GM21528 (cell line): ENCODE results near the gene SP140L.
"Not testable (repeated sequence)": the region's sequence is repeated elsewhere in the genome, so short reads cannot be mapped to it uniquely, and the experiment has no call there.

Experiments used
- ATAC-seq: cut with Tn5 transposase; IDR thresholded peaks from one replicate; pipeline ENCODE4 v1.9.1; 2021; ENCODE audit warnings: mild to moderate bottlenecking, moderate library complexity; ENCODE audit not compliant: unreplicated experiment, low FRiP score

SP140L gene

DNA sequence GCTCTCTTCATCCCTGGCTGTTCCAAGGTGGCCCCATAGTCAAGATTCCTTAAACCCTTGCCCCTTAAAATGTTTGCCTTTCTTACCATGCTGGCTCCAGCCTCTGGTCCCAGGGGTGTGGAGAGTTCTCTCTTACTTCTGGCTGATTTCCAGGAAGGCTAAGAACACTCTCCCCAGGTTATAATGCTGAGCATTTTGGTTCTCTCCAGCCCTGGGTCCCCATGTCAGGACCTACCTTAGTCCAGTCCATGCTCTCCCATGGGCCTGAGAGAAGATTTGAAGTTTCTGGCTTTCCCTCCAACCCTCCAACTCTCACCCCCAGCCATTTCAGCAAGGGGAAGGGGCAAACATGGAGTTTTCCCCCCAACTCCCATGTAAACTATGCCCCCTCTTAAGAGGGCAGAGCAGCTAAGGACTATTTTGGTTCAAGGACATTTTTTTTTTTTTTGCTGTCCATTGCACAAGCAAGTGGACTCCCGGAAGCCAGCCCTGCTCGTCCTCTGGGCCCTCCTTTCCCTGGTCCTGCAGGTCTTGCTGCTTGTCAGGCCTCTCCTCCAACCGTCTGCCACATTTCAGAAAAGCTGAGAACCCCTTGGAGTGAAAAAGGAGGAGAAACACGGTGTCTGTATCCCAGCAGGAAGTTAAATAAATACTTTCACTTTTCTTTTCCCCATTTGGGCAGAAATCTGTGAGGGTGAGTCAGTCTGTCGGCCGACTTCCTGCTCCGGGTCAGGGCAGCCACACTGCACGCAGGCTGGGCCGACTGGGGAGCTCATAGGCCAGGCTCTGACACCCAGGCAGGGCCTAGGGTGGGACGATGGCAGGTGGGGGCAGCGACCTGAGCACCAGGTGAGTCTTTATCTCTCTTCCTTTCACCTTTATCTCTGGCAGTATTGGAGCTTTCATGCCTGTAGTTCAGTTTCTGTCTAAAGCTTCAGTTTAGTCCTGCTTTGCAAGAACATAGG, at the start of gene SP140L:
TSS of gene SP140L (plus strand) at position 741 of the 965 bp plus-strand sequence. CDS start at position 818, 77 bp downstream.
- ATAC-seq = peak; percentile 89

DNA sequence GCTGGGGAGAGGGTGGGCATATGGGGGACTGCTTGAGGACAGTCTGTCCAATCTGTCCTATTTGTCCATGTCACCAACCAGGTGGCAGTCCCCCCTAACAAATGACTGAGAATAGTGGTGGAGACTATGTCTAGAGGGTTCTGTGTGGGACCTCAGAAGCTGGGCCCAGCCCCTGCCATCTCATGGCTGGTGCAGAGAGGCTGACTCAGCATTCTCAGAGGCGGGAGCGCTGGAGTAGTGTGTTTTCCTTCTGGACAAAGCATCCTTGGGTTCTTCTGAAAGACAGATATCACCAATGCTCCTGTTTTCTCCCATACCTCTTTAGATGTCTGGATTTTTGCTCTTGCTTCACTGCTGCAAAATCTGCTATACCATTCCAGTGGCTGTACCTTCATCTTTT, 44.1 kb upstream of the SP140L start:
- no peak for ATAC-seq

DNA sequence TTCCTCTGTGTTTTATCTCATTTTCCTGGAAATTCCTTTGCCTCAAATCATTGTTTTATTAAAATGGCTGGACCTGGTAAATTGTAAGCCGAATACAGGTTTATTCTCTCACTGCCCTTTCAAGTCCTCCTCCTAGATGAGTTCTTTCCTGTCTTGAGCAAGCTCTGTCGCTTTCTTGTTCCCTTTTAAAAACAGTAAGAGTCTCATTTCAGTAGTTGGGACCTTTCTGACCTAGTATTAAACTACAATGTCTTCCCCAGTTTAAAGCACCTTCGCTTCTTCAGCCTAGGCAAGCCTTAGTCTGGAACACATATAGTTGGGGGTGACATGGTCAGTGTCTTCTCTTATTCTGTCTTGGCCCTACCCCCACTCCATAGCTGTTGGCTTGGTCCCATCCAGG, 40.9 kb upstream of the SP140L start:
- no peak for ATAC-seq

DNA sequence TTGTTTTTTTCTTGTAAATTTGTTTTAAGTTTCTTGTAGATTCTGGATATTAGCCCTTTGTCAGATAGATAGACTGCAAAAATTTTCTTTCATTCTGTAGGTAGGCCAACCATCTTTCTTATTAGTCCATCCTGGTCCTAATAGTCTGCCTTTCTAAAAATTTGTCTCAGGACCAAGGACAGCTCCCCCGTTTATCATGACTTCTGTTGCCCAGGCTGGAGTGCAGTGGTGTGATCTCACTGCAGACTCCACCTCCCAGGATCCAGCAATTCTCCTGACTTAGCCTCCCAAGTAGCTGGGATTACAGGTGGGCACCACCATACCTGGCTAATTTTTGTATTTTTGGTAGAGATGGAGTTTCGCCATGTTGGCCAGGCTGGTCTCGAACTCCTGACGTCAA, 37.7 kb upstream of the SP140L start:
- not testable (repeated sequence) for ATAC-seq

DNA sequence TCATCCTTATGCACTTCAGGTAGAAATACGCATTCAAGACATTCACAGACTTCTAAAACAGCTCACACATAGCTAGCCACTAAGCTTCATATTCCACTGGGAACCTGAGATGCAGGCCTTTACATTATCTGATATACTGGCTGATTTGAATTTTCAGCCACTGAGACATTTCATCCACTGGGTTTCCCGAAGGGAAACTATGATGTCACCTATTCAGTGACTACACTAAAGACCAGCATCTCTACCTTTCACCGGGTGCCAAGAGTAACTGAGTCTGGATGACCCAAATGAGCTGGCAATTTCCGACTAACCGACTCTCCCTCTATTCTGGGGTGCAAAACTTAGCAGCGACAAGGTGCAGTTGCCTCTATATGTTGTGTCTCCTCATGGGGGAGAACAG, 31.8 kb upstream of the SP140L start:
- ATAC-seq = no peak

DNA sequence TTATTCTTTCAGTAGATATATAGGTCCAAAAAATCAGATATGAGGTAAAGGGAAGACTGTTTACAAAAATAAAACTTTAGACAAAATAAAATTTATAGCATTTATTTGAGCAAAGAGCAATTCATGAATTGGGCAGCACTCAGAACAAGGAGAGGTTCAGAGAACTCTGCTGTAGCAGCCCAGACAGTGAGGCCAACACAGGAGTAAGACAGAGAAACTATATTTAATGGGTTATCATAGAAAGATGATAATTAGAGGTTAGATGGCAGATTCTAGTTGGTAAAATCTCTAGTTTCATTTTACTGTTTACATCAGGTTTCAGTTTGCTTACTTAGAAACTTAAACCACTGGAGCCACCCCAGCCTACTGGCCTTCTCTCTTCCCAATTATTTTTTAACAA, 30.1 kb upstream of the SP140L start:
- ATAC-seq = no peak

DNA sequence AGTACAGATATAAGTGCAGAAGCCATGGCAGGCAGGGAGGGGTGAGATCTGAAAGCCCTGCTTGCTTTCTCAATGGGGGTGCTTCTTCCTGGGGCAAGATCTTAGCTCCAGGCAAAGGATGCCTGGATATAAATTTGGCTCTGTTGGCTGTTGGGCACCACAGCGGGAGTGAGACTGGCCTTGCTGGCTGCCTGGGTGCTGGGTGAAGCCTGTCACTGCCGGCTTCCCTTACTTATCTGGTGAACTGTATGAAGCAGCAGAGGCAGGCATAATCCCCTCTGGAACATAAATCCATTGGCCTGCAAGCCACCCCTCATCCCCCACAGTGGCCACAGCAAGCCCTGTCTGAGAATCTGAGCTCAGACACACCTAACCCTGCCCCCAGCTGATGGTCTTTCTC, 27.4 kb upstream of the SP140L start:
- ATAC-seq = no peak

DNA sequence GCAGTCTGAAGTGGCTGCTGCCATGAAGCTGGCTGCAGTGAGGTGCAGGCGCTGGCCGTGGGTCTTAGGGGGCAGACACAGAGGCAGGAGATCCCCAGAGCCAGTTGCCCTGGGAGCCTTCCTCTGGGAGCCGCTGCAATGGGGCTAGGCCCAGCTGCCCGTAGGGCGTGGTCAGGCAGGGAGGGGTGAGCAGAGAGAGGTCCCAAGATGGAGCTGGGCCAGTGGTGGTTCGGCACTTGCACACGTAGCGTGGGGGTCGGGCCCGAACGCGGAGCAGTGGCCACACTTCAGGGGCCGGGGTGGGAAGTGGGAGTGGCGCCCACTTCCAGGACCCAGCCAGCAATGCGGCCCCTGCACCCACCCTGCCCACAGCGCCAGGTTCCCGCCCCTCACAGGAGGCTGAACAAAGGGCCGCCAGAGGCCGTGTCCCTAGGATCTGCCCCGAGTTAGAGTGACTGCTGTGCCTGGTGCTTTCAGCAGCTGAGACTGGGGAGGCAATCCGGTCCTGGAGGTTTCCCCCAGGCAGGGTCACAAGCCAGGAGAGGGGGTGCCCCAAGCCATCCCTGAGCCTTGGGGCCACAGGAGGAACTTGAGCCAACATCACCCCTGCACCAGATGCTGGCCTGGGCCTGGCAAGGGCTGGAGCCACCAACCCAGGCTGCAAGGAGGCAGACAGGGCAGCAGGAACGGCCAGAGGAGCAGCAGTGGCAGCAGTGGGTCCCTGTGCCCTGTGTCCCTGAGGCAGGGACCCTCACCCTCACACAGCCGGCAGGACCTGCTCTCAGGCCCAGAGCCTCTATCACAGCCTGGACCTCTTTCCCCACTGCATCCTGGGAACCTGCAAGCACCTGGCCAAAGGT, 21.3 kb upstream of the SP140L start:
- ATAC-seq = no peak

DNA sequence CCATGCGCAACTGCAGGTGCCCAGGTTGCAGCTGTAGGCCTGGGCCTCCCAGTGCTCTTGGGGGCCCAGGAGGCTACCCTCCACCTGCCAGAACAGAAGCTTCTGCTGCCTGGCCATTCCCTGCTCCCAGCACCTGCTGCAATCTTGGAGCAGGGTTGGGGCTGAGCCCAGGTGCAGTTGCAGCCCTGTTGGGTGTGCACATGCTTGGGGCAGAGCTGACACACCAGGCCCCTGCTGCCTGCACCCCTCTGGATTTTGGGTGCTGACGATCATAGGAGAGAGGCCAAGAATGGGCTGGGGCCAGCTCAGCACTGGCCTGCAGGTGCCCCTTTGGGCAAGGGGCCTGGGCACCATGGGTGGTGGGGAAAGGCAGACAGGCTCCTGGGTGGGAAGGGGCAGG, 20.5 kb upstream of the SP140L start:
- ATAC-seq = no peak

DNA sequence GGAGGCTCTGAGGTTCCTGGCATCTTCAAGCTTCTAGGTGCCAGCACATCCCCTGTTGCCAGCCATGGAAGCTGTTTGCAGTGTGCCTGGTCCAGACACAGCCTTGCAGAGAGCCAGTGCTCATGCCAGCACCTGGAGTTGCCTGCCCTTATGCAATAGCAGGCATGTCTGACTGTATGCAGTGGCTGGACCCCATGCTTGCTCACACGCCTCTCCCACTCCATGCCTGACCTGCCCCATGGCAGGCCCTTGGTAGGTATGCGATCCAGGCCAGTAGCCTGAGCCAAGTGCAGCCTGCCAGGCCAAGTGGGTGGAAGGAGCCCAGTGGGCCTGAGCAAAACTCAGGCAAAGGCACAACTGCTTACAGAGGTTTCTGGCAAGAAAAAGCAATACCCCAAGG, 19.5 kb upstream of the SP140L start:
- ATAC-seq = no peak

DNA sequence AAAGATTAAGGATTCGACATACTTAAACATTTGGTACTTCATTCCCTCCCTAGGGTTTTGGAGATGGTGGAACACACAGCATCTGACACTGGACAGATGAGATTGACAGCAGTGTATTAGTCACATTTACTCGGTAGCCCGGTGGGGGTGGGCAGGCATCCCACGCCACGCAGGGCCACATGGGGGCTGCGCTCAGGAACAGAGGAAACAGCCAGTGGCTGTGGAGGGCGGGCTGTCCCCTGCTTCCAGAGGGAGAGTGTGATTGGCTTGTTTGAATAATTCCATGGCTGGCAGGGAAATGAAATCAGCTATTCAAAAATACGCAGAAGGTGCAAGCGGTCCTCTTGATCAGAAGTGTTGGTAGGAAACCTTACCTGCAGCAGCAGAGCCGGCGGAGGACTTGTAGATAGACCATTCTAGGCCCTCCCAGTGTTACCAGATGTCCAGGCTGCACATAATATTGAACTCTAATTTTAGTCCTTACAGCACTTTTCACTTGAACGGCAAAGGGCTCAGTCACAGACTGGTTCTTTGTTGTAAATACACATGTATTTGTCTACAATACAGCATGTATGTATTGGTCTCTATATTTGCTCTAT, 18.5 kb upstream of the SP140L start:
- ATAC-seq = no peak

DNA sequence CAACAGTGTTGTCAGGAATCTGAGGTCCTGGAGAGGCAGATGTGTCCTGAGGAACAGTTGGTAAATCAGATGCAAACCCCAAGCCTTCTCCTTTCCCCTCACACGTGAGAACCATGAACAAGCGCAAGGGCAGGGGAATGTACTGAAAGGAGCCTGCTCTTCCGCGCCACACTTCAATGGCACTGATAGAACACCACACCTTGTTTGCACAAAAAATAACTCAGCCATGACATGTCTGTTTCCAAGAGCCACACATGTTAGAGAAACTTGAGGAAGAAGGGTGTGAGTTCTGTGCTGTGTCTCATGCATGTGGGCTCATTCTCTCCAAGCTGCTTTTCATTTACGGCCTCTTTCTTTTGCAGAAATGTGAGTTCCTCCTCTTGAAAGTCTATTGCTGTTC, 16.2 kb upstream of the SP140L start:
- ATAC-seq = not testable (repeated sequence)

DNA sequence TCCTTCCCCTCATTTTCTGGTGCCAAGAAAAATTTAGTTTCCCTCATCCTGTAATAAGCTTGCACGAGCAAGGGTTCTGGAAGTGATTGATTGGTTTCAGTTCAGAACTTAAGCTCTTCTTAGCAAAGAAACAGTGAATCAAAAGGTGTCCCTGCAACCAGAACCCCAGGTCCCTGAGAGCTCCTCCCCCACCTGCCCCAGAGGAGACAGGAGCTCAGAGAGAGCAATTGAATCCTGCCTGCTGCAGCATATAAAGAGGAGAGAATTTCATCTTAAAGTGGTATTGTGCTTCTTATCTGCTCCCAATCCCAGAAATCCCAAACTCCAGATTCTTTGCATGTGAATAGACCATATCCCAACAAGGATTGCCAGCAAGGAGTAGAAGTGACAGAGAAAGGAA, 15.4 kb upstream of the SP140L start:
- ATAC-seq = not testable (repeated sequence)

DNA sequence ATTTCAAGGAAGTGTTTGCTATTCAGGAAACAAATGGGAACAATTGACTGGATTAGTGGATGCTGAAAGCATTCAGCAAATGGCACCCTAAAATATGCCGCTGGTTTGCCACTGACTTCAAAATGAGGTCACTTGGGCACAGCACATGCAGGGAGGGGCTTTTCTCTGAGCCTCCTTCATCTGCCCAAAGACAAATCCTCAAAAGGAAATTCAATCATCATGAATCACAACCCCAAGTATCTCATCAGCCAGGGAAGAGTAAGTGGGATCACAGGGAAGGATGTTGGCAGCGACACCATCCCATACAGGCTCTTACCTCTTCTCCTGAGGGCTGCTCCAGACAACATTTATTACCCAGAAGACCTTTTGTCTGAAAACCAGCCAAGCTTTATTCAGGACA, 14.4 kb upstream of the SP140L start:
- no peak for ATAC-seq

DNA sequence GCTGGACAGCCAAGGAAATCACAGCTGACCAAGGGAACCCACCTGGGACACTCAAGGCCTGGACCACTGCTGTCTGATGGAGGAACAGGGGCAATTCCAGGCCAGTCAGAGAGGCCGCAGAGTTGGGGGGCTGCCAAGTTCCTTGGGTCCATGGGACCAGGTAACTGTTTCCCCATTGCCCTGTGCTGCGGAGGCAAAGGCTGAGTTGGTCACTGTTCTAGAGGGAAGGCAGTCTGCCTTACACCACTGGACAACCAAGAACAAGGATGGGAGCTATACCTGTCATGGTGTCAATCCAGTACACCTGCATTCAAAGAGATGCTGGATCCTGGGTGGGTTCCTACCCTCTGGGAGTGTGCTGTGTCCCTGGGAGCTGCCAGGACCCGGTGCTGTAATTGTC, 9.6 kb upstream of the SP140L start:
- ATAC-seq = no peak

DNA sequence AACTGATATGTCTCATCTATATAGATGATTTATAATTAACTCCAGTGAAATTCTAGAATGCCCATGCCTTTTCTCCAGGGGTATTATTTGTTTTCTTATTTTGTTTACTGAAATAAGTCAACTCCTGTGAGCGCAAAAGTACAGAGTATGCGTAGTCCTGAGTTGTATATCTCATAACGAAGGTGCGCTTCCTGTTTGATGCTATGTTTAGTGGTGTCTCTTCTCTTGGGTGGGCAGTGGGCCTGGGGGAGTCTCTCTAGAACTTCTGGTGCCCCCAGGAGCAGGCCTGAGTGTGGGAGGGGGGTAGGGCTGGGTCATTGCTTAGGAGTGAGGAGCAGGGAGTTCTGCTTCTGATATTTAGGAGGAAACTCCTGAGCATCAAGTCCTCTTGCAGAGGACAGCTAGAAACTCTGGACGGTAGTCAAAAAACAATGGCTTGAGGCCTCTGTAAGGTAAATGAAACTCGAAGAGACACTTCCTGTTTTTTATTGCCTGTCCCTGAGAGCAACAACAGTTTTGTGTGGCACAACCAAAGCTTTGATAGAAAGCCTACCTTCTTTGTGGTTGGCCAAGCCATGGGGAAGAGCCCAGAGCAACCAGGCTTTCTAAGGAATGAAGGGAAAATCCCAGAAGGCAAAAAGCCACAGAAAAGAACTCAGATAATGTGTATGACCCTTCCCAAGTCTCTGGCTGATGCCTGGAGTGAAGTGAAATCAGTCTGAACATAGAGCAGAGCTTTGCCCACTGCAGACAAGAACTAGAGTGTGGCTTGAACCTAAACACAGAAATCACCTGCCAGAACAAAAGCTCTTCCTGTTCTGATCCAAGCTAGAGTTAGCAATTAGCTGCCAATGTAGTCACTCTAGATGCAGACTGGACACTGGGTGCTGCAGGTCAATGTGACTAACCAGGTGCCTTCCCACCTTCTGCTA, 8.5 kb upstream of the SP140L start:
- ATAC-seq = peak; percentile 46

DNA sequence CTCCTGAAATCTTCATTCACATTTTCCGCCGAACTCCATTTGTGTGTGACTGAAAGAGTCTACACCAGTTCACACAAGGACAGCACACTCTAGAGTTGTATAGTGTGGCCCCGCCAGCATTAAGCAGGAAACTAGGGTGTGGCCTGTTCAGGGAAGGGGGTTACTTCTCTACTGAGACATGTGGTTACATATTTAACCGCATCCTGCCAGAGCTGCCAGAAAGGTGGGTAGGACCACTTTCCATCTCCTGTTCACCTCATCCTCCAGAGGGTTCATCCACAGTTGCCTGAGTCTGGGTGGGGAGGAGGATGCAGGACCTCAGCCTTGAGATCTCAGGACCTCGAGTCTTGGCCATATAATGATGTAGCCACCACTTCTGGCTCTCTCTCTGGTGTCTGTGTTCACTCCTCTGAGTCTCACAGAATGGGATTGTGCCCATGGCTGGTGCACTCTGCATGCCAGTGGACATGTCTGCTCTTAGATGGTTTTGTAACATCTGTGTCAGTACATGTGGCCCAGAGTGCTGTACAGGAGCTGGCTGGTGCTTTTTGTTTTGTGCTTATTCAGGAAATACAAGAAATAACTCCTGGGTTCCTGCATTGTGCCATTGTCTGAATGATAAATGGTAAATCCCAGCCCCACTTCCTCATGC, 7.7 kb upstream of the SP140L start:
- peak; percentile 83 for ATAC-seq

DNA sequence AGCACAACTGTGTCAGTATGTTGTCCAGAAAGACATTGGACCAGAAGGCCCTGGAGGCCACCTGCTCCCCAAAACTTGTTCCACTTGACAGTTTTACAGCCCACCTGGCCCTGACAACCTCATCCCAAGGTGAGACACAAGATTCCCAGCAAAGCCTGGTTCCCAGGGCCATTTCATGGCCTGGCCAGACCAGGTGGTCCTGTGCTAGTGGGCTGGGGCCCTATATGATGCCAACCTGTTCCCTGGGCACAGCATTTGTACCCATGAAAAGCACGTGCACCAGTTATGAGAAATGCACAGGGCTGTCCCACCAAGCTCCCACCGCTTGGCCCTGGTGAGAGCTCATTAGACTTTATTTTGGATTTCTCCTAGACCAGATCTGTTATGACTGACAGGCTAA, 6.0 kb upstream of the SP140L start:
- ATAC-seq = no peak

DNA sequence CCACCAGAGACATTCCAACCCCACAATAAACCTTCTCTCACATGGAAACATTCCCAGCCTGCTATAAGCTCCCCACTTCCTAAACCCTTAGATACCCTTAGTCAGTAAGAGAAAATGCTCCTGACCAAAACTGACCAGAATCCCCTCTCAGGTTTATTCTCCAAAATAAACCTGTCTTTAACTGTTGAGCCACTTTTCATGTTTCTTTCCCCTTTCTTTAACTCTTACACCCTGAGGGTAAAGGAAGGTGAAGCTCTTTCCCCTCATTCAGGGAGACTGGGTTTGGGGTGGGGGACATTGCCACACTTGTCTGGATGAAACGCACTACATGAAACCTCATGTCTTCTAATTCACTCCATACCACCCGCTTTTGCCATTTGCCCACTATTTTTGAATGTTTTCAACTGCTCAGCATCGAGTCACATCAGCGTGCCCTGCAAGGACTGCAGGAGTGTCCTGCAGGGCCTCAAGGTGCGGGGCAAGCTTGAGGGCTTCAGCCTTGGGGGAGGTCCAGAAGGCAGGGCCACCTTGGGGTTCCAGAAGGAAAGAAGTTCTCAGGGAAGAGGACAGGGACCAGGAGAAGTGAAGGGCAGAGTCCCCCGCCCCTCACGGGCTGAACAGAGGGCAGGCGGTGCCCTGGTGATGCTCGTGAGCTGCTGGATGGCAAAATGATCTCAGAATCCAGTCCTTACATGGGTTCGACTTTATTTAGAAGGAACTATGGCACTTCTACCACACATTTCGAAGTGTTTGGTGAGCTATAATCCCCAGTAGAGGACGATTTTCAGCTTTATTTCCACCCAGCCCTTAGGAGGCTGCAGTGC, 4.2 kb upstream of the SP140L start:
- ATAC-seq = no peak
